SK-N-SH treated with all-trans-retinoic acid at 6 μM for 48 hours (cell line): ENCODE measurements around the gene CMTR1.

Source experiments
- ARNTL ChIP-seq: fragments of 450-650 bp; formaldehyde crosslinking; IDR thresholded peaks from 2 replicates; pipeline ENCODE4 v1.5.0; 2020; ENCODE audit warnings: low read depth, mild to moderate bottlenecking, moderate library complexity, borderline replicate concordance
- CREB5 ChIP-seq: fragments of 250-450 bp; sonication (Bioruptor Pico); IDR thresholded peaks from 2 replicates; pipeline ENCODE4 v1.5.1; 2020; ENCODE audit warnings: low read depth, mild to moderate bottlenecking, moderate library complexity
- CSRNP3 ChIP-seq: fragments of 250-450 bp; sonication (Bioruptor Pico); IDR thresholded peaks from 2 replicates; pipeline ENCODE4 v1.5.1; 2021; ENCODE audit warnings: mild to moderate bottlenecking, moderate library complexity
- GLIS3 ChIP-seq: fragments of 250-450 bp; sonication (Bioruptor Pico); IDR thresholded peaks from 2 replicates; pipeline ENCODE4 v1.5.0; 2020; ENCODE audit warnings: mild to moderate bottlenecking, moderate library complexity
- POU6F1 ChIP-seq: fragments of 250-450 bp; sonication (Bioruptor Pico); IDR thresholded peaks from 2 replicates; pipeline ENCODE4 v1.8.0; 2021; ENCODE audit warnings: low read depth, mild to moderate bottlenecking, moderate library complexity, borderline replicate concordance
- PPARA ChIP-seq: fragments of 250-450 bp; sonication (Bioruptor Pico); IDR thresholded peaks from 2 replicates; pipeline ENCODE4 v1.5.0; 2020; ENCODE audit warnings: mild to moderate bottlenecking, borderline replicate concordance
- SNAI2 ChIP-seq: fragments of 250-450 bp; sonication (Bioruptor Pico); IDR thresholded peaks from 2 replicates; pipeline ENCODE4 v1.5.0; 2020; ENCODE audit warnings: mild to moderate bottlenecking, moderate library complexity
- TCF4 ChIP-seq: fragments of 250-450 bp; sonication (Bioruptor Pico); IDR thresholded peaks from 2 replicates; pipeline ENCODE4 v1.8.0; 2021; ENCODE audit warnings: mild to moderate bottlenecking, moderate library complexity, borderline replicate concordance
- TOX ChIP-seq: fragments of 250-450 bp; sonication (Bioruptor Pico); IDR thresholded peaks from 2 replicates; pipeline ENCODE4 v1.8.0; 2021; ENCODE audit warnings: mild to moderate bottlenecking, moderate library complexity, borderline replicate concordance
- ZC3H10 ChIP-seq: fragments of 250-450 bp; sonication (Bioruptor Pico); IDR thresholded peaks from 2 replicates; pipeline ENCODE4 v1.5.1; 2021; ENCODE audit warnings: mild to moderate bottlenecking, moderate library complexity
- ZFP3 ChIP-seq: fragments of 250-450 bp; sonication (Bioruptor Pico); IDR thresholded peaks from 2 replicates; pipeline ENCODE4 v1.5.0; 2020; ENCODE audit warnings: mild to moderate bottlenecking, moderate library complexity
- ZFP30 ChIP-seq: fragments of 450-650 bp; formaldehyde crosslinking; IDR thresholded peaks from 2 replicates; pipeline ENCODE4 v1.5.0; 2022; ENCODE audit warnings: mild to moderate bottlenecking, moderate library complexity
- ZNF565 ChIP-seq: fragments of 450-650 bp; formaldehyde crosslinking; conservative IDR thresholded peaks from 2 replicates; pipeline ENCODE4 v1.5.0; 2020; ENCODE audit warnings: low read depth, mild to moderate bottlenecking, moderate library complexity
- ZNF70 ChIP-seq: fragments of 450-650 bp; formaldehyde crosslinking; IDR thresholded peaks from 2 replicates; pipeline ENCODE4 v1.5.0; 2020; ENCODE audit warnings: mild to moderate bottlenecking, moderate library complexity

- TF ChIP-seq ZNF70 (CRISPR knock-in tag) (no peak), CREB5 (no peak), ZFP3 (CRISPR knock-in tag) (no peak), GLIS3 (no peak), ZC3H10 (no peak), SNAI2 (CRISPR knock-in tag) (no peak), PPARA (CRISPR knock-in tag) (no peak), CSRNP3 (CRISPR knock-in tag) (no peak), ARNTL (CRISPR knock-in tag) (no peak), POU6F1 (no peak), ZFP30 (CRISPR knock-in tag) (no peak), TOX (CRISPR knock-in tag) (no peak), TCF4 (CRISPR knock-in tag) (no peak), ZNF565 (no peak)
Measured at GRCh38 chr6:37492991-37493660, 60.1 kb downstream of the CMTR1 start.
